Stomach smooth muscle (tissue), 2 donors: ENCODE measurements around the gene CCL8.

Experiments used
- H3K27ac ChIP-seq: one replicate; pipeline ENCODE4 v1.7.0; 2013; ENCODE audit warnings: mild to moderate bottlenecking, low read length, inconsistent platforms
- H3K27me3 ChIP-seq, 2 donors: one replicate each; pipeline ENCODE4 v1.7.0; 2013; ENCODE audit warnings: low read length in 2 of 2; ENCODE audit not compliant: insufficient read depth in 2 of 2, control insufficient read depth in 1 of 2
- H3K36me3 ChIP-seq, 2 donors: one replicate each; pipeline ENCODE4 v1.7.0; 2013; ENCODE audit warnings: low read length in 2 of 2; ENCODE audit not compliant: control insufficient read depth in 2 of 2, insufficient read depth in 2 of 2
- H3K4me1 ChIP-seq: one replicate; pipeline ENCODE4 v1.7.0; 2013; ENCODE audit warnings: low read length; ENCODE audit not compliant: control insufficient read depth, insufficient read depth
- H3K4me3 ChIP-seq, 2 donors: one replicate each; pipeline ENCODE4 v1.7.0; 2013; ENCODE audit warnings: low read length in 2 of 2
- H3K9ac ChIP-seq, 2 donors: one replicate each; pipeline ENCODE4 v1.7.0; 2013; ENCODE audit warnings: low read length in 2 of 2, mild to moderate bottlenecking in 1 of 2
- H3K9me3 ChIP-seq, 2 donors: one replicate each; pipeline ENCODE4 v1.7.0; 2013; ENCODE audit warnings: low read length in 2 of 2; ENCODE audit not compliant: control insufficient read depth in 2 of 2
- donor health status: healthy.
- donor health status: Pancreatic carcinoma.

The CCL8 gene

GRCh38 chr17:34366529-34367107, 47.4 kb downstream of the CCL8 start:
- H3K4me3 ChIP-seq = no peak overlapping the region
- H3K27me3 ChIP-seq = peaks cover 2 to 27% of the 10 kb centered on the region in 2 donors
- H3K36me3 ChIP-seq = no peaks in the 10 kb centered on the region
- peaks cover 4% of the 10 kb centered on the region for H3K4me1 ChIP-seq
- no peak overlapping the region for H3K27ac ChIP-seq
- no peak overlapping the region for H3K9ac ChIP-seq
- H3K9me3 ChIP-seq = no peaks in the 10 kb centered on the region

GRCh38 chr17:34367486-34368195, 48.4 kb downstream of the CCL8 start:
- no peak overlapping the region for H3K4me3 ChIP-seq
- no peaks in the 10 kb centered on the region for H3K36me3 ChIP-seq
- H3K27me3 ChIP-seq = peaks cover 2 to 22% of the 10 kb centered on the region in 2 donors
- H3K4me1 ChIP-seq = peaks cover 4% of the 10 kb centered on the region
- H3K27ac ChIP-seq = no peak overlapping the region
- H3K9me3 ChIP-seq = no peaks in the 10 kb centered on the region
- H3K9ac ChIP-seq = no peak overlapping the region

DNA sequence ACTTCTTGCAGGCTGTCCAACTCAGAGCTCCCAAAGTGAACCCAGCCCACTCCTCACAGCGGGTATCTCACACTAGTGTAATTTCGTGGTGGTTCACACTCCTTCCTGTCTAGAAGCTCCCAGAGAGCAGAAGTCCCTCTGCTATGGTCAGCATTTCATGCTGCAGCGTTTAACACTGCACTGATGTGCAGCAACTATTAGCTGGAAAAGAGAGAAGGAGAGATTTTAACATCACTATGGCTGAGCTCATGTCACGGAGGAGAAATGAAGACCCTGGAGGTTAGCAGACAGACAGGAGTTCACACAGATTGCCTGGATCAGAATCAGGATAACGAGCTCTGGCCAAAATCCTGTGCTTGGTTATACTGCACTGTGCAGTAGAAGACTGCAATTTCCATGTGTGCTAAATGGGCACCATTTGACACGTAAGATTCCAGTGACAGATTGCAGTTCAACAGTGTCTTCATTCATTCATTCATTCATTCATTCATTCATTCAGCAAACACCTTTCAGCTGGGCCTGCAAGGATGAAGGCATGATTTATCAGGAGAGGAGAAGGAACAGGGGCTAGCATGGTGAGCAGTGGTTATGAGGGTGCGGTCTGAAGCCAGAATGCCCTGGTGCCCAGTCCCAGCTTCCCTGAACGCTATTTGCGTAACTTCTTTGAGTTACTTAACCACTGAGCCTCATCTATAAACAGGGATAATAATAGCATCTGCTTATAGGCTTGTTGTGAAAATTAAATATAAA, 49.1 kb downstream of the CCL8 start:
- Histone ChIP-seq H3K36me3 (no peaks in the 10 kb centered on the region), H3K9ac (no peak overlapping the region), H3K9me3 (no peaks in the 10 kb centered on the region), H3K27me3 (peaks cover 2 to 18% of the 10 kb centered on the region in 2 donors), H3K27ac (no peak overlapping the region), H3K4me3 (no peak overlapping the region), H3K4me1 (peaks cover 4% of the 10 kb centered on the region)

GRCh38 chr17:34368946-34369500, 49.8 kb downstream of the CCL8 start:
- Histone ChIP-seq H3K27ac (no peak overlapping the region), H3K4me1 (peaks cover 4% of the 10 kb centered on the region), H3K4me3 (no peak overlapping the region), H3K9ac (no peak overlapping the region), H3K9me3 (no peaks in the 10 kb centered on the region), H3K36me3 (no peaks in the 10 kb centered on the region), H3K27me3 (peaks cover 2 to 18% of the 10 kb centered on the region in 2 donors)

- Histone ChIP-seq H3K36me3 (no peaks in the 10 kb centered on the region), H3K4me3 (no peak overlapping the region), H3K27me3 (peaks cover 2 to 14% of the 10 kb centered on the region in 2 donors), H3K4me1 (peaks cover 4% of the 10 kb centered on the region), H3K27ac (no peak overlapping the region), H3K9me3 (no peaks in the 10 kb centered on the region), H3K9ac (no peak overlapping the region)
Measured at GRCh38 chr17:34369571-34369970, 50.3 kb downstream of the CCL8 start.

- no peak overlapping the region for H3K27ac ChIP-seq
- peaks cover 2 to 11% of the 10 kb centered on the region in 2 donors for H3K27me3 ChIP-seq
- no peak overlapping the region for H3K4me3 ChIP-seq
- no peak overlapping the region for H3K9ac ChIP-seq
- no peaks in the 10 kb centered on the region for H3K36me3 ChIP-seq
- H3K9me3 ChIP-seq = no peaks in the 10 kb centered on the region
- peaks cover 4% of the 10 kb centered on the region for H3K4me1 ChIP-seq
Measured at GRCh38 chr17:34370376-34370996, 51.3 kb downstream of the CCL8 start.

- Histone ChIP-seq H3K27me3 (peaks cover 2 to 11% of the 10 kb centered on the region in 2 donors), H3K9ac (no peak overlapping the region), H3K9me3 (no peaks in the 10 kb centered on the region), H3K4me3 (no peak overlapping the region), H3K27ac (no peak overlapping the region), H3K36me3 (no peaks in the 10 kb centered on the region), H3K4me1 (peaks cover 4% of the 10 kb centered on the region)
Measured at GRCh38 chr17:34370997-34371395, 51.8 kb downstream of the CCL8 start.
